HCT116 (cell line): ENCODE data around the gene CFAP77. TPM values are rescaled to one million over a fixed set of nuclear protein-coding genes. Genes with fewer than 3 reads are reported as not detected.

Experiments
- ATAC-seq: fragments of 200-7000 bp; cut with Tn5 transposase; 2 replicates; pipeline ENCODE4 v1.9.1; 2020; ENCODE audit warnings: mild to moderate bottlenecking, moderate library complexity
- BruUV-seq: library from RNA; stranded (reverse); fragments of 400-500 nt; replicated peaks from 2 replicates; lab custom pipeline; 2021; lab: Mats Ljungman, UMichigan
- CTCF ChIA-PET: fragments of 300-600 bp; sonication (Branson Sonifier 250); formaldehyde crosslinking; loops from one replicate; lab custom pipeline; 2021; ENCODE audit warnings: antibody characterized with exemption; lab: Charles Lee
- POLR2A ChIA-PET: fragments of 300-600, 350-600 bp; sonication (Branson Sonifier 250); formaldehyde crosslinking; loops from one replicate; lab custom pipeline; 2021; ENCODE audit warnings: antibody characterized with exemption; lab: Charles Lee
- RAD21 ChIA-PET, 2 experiments: fragments of 300-600 bp; sonication (Branson Sonifier 250); formaldehyde crosslinking; loops; one replicate each; lab custom pipeline; 2023; ENCODE audit warnings: low total read pairs in 2 of 2; ENCODE audit not compliant: uncharacterized antibody in 2 of 2, unreplicated experiment in 2 of 2, low non-redundant PET in 1 of 2; lab: Charles Lee
- DNase-seq: peaks from one replicate; pipeline ENCODE4 v3.0.0-alpha.2; 2010; ENCODE audit warnings: low read depth, low spot score
- H2AFZ ChIP-seq: fragments of 200-600 bp; shearing (Covaris generic), sonication (generic); 2 replicates; pipeline ENCODE4 v1.6.1; 2017; ENCODE audit warnings: low read depth, mixed run types, mixed read lengths, antibody characterized with exemption, low read length; ENCODE audit not compliant: poor library complexity, severe bottlenecking
- H3K27ac ChIP-seq: 2 replicates; pipeline ENCODE4 v1.5.1; 2012; ENCODE audit warnings: low read depth, low read length
- H3K27me3 ChIP-seq: fragments of 200-600 bp; sonication (generic); 2 replicates; pipeline ENCODE4 v1.6.1; 2016; ENCODE audit warnings: mixed run types, low read length, mixed read lengths; ENCODE audit not compliant: insufficient read depth
- H3K36me3 ChIP-seq, 2 experiments: fragments of 200-500 bp in 1 of 2; fragments of 200-600 bp in 1 of 2; sonication (Bioruptor generic) in 1 of 2; sonication (generic) in 1 of 2; 2 replicates each; pipeline versions ENCODE4 v1.5.1 to v1.6.1; 2014 to 2016; ENCODE audit warnings: low read length in 2 of 2, inconsistent platforms in 1 of 2, mixed read lengths in 1 of 2, mixed run types in 1 of 2; ENCODE audit not compliant: insufficient read depth in 2 of 2, control insufficient read depth in 1 of 2
- H3K4me1 ChIP-seq, 2 experiments: fragments of 200-600 bp in 1 of 2; sonication (generic) in 1 of 2; 2 replicates each; pipeline versions ENCODE4 v1.5.1 to v1.6.1; 2012 to 2017; ENCODE audit warnings: low read length in 2 of 2, inconsistent platforms in 1 of 2, mild to moderate bottlenecking in 1 of 2, mixed read lengths in 1 of 2, mixed run types in 1 of 2, moderate library complexity in 1 of 2; ENCODE audit not compliant: insufficient read depth in 2 of 2, control insufficient read depth in 1 of 2
- H3K4me2 ChIP-seq: fragments of 200-600 bp; sonication (generic); 2 replicates; pipeline ENCODE4 v1.6.1; 2017; ENCODE audit warnings: mixed run types, low read length, mixed read lengths
- H3K4me3 ChIP-seq, 2 experiments: fragments of 200-600 bp in 1 of 2; sonication (generic) in 1 of 2; replicated peaks in 1 of 2; 2 replicates each; pipeline ENCODE4 v1.5.1; 2011 to 2016; ENCODE audit warnings: low read length in 2 of 2, control low read depth in 1 of 2, low read depth in 1 of 2, mild to moderate bottlenecking in 1 of 2, mixed read lengths in 1 of 2, mixed run types in 1 of 2
- H3K79me2 ChIP-seq: fragments of 200-600 bp; sonication (generic); 2 replicates; pipeline ENCODE4 v1.6.1; 2017; ENCODE audit warnings: mild to moderate bottlenecking, mixed run types, low read length, moderate library complexity, mixed read lengths; ENCODE audit not compliant: insufficient read depth
- H3K9ac ChIP-seq: fragments of 200-600 bp; sonication (generic); 2 replicates; pipeline ENCODE4 v1.6.1; 2016; ENCODE audit warnings: low read length, mixed read lengths
- H3K9me2 ChIP-seq: fragments of 200-600 bp; sonication (generic), shearing (Covaris generic); 2 replicates; pipeline ENCODE4 v1.6.1; 2017; ENCODE audit warnings: mixed run types, mild to moderate bottlenecking, moderate library complexity; ENCODE audit not compliant: insufficient read depth
- H3K9me3 ChIP-seq, 2 experiments: fragments of 200-500 bp in 1 of 2; fragments of 200-600 bp in 1 of 2; sonication (Bioruptor generic) in 1 of 2; sonication (generic) in 1 of 2; 2 replicates each; pipeline ENCODE4 v1.6.1; 2014 to 2017; ENCODE audit warnings: low read length in 2 of 2, mixed read lengths in 2 of 2, inconsistent platforms in 1 of 2, low read depth in 1 of 2, mild to moderate bottlenecking in 1 of 2, mixed run types in 1 of 2, moderate library complexity in 1 of 2; ENCODE audit not compliant: control insufficient read depth in 1 of 2, insufficient read depth in 1 of 2
- H4K20me1 ChIP-seq: fragments of 200-600 bp; sonication (generic), shearing (Covaris generic); 2 replicates; pipeline ENCODE4 v1.6.1; 2017; ENCODE audit warnings: mixed run types, mild to moderate bottlenecking, moderate library complexity; ENCODE audit not compliant: insufficient read depth
- CBX3 ChIP-seq: IDR thresholded peaks from 2 replicates; pipeline ENCODE4 v1.6.1; 2012; ENCODE audit warnings: low read depth
- CEBPB ChIP-seq: IDR thresholded peaks from 2 replicates; pipeline ENCODE4 v1.6.1; 2012; ENCODE audit warnings: low read depth
- CTCF ChIP-seq, 3 experiments: fragments of 200-600 bp in 1 of 3; sonication (generic) in 1 of 3; IDR thresholded peaks in 2 of 3; conservative IDR thresholded peaks in 1 of 3; 2 replicates each; pipeline ENCODE4 v1.5.1; 2012 to 2017; ENCODE audit warnings: low read depth in 2 of 3, low read length in 2 of 3, antibody characterized with exemption in 1 of 3, borderline replicate concordance in 1 of 3, control low read depth in 1 of 3, mild to moderate bottlenecking in 1 of 3, mixed read lengths in 1 of 3, mixed run types in 1 of 3, moderate library complexity in 1 of 3; ENCODE audit not compliant: insufficient read depth in 1 of 3
- EZH2 ChIP-seq: fragments of 200-600 bp; sonication (generic); IDR thresholded peaks from 2 replicates; pipeline ENCODE4 v1.6.1; 2017; ENCODE audit warnings: antibody characterized with exemption, mixed run types
- EZH2phosphoT487 ChIP-seq: fragments of 200-600 bp; IDR thresholded peaks from 2 replicates; pipeline ENCODE4 v1.6.1; 2018; ENCODE audit warnings: antibody characterized with exemption, borderline replicate concordance
- FOSL1 ChIP-seq: IDR thresholded peaks from 2 replicates; pipeline ENCODE4 v1.6.1; 2012; ENCODE audit warnings: low read depth
- JUND ChIP-seq: IDR thresholded peaks from 2 replicates; pipeline ENCODE4 v1.6.1; 2012
- POLR2A ChIP-seq: IDR thresholded peaks from 2 replicates; pipeline ENCODE4 v1.7.0; 2011; ENCODE audit warnings: borderline replicate concordance; ENCODE audit not compliant: insufficient read depth, insufficient read length; ENCODE audit errors: extremely low read depth
- POLR2AphosphoS5 ChIP-seq: IDR thresholded peaks from 2 replicates; pipeline ENCODE4 v1.6.1; 2011; ENCODE audit warnings: mild to moderate bottlenecking, low read depth, low read length, moderate library complexity
- RAD21 ChIP-seq: IDR thresholded peaks from 2 replicates; pipeline ENCODE4 v1.6.1; 2012; ENCODE audit warnings: low read depth, mild to moderate bottlenecking
- REST ChIP-seq: IDR thresholded peaks from 2 replicates; pipeline ENCODE4 v1.6.1; 2012; ENCODE audit warnings: low read depth
- SIN3A ChIP-seq: IDR thresholded peaks from 2 replicates; pipeline ENCODE4 v1.6.1; 2012; ENCODE audit warnings: low read depth
- SRF ChIP-seq: IDR thresholded peaks from 2 replicates; pipeline ENCODE4 v1.6.1; 2012; ENCODE audit warnings: low read depth
- TCF7L2 ChIP-seq: IDR thresholded peaks from 2 replicates; pipeline ENCODE4 v1.7.0; 2011; ENCODE audit warnings: borderline replicate concordance, inconsistent platforms; ENCODE audit not compliant: insufficient read depth, insufficient read length; ENCODE audit errors: extremely low read depth
- ZBTB33 ChIP-seq: IDR thresholded peaks from 2 replicates; pipeline ENCODE4 v1.6.1; 2011; ENCODE audit warnings: mild to moderate bottlenecking, low read length, moderate library complexity; ENCODE audit not compliant: insufficient replicate concordance; ENCODE audit errors: extremely low read depth
- ZFX ChIP-seq: fragments of 450-650 bp; IDR thresholded peaks from 2 replicates; pipeline ENCODE4 v1.6.1; 2017
- ZNF274 ChIP-seq: fragments of 200-500 bp; sonication (Bioruptor generic); IDR thresholded peaks from 2 replicates; pipeline ENCODE4 v1.6.1; 2014; ENCODE audit warnings: mild to moderate bottlenecking, low read depth, low read length, inconsistent platforms
- intact Hi-C: fragments of 100-400 bp; cut with micrococcal nuclease; formaldehyde crosslinking; loops from 2 replicates; pipeline ENCODE4 v1.10.0; 2022
- total RNA-seq: library from RNA; stranded (reverse); gene quantifications from one replicate; pipeline ENCODE4 v1.2.1, GENCODE V29; 2021; ENCODE audit not compliant: unreplicated experiment
- TF ChIP-seq, protein P1 (sequence below): IDR thresholded peaks from 2 replicates; pipeline ENCODE4 v1.6.1; 2012

CFAP77 gene
- total RNA-seq, 1 experiment from 2014 or later: 0.98 TPM

DNA sequence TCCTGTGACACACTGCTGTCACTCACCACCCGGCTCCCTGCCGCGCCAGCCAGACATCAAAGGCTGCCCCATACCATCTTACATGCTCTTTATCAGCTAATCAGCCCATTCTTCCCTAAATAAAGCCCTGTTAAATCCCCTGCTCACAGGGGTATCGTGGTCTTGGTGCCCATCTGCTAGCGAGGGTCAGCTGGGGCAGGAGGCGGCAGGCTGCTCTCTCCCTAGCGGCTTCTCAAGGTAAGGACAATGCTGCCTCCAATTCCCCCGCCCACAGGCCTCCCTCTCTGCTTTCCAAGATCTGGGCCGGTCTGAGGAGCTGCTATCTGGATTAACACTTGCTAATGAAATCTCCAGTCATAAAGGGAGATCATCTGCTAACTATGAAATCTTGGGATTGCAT is 199.2 kb downstream of the CFAP77 start:
- Histone ChIP-seq H3K9ac (no peak overlapping the region), H3K9me2 (no peaks in the 10 kb centered on the region), H3K9me3 (no peaks in the 10 kb centered on the region), H4K20me1 (no peaks in the 10 kb centered on the region), H3K27ac (no peak overlapping the region), H3K79me2 (no peaks in the 10 kb centered on the region), H3K4me3 (no peak overlapping the region), H3K27me3 (no peaks in the 10 kb centered on the region), H2AFZ (no peak overlapping the region), H3K4me2 (no peak overlapping the region), H3K36me3 (peaks cover 27 to 29% of the 10 kb centered on the region in 2 experiments), H3K4me1 (no peaks in the 10 kb centered on the region)
- ChIA-PET RAD21 (no interaction called here), POLR2A (no interaction called here), CTCF (no interaction called here)
- TF ChIP-seq SRF (no peak), POLR2AphosphoS5 (no peak), CEBPB (no peak), ZBTB33 (no peak), CBX3 (no peak), POLR2A (no peak), EZH2 (no peak), EZH2phosphoT487 (no peak), RAD21 (no peak), SIN3A (no peak), FOSL1 (no peak), JUND (no peak), REST (no peak), TCF7L2 (no peak), ZFX (no peak), ZNF274 (no peak), CTCF (IDR thresholded peaks at IDR 0.05 in 2 of 3, conservative IDR thresholded peaks at IDR 0.05 in 1 of 3; ENCODE audit: borderline replicate concordance in 1 of 3, insufficient read depth in 1 of 3, low read depth in 2 of 3, low read length in 2 of 3) (no peak)
- TF ChIP-seq, protein P1, sequence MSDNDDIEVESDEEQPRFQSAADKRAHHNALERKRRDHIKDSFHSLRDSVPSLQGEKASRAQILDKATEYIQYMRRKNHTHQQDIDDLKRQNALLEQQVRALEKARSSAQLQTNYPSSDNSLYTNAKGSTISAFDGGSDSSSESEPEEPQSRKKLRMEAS: no peak
- intact Hi-C loops: no loop called here
- DNase-seq (no peak), ATAC-seq (no peak)
- BruUV-seq: no TSS peak
